Measurements from ENCODE around the gene TUBB4B. TPM values are rescaled to one million over a fixed set of nuclear protein-coding genes. Genes with fewer than 3 reads are reported as not detected.

The TUBB4B gene
- total RNA-seq, 1 donor from 2014 or later = 191 TPM

DNA sequence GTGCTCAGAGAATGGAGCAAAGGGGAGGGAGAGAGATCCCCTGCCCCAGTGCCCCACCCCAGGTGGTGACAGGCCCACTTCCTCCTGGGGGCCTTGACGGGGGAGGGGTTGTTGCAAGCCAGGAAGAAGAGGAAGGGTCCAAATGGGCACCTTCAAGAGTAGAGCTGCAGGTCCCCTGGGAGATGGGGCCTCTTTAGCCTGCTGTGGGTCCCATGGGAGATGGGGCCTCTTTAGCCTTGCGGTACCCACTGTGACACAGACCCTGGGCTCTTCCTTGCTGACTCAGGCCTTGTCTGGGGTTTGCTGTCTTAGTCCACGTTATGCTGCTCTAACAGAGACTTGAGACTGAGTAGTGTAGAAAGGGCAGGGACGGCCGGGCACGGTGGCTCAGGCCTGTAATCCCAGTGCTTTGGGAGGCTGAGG lies 26.9 kb downstream of the TUBB4B start:
- H3K27me3 ChIP-seq = no peaks in the 10 kb centered on the region
- H3K4me3 ChIP-seq = no peak overlapping the region
- intact Hi-C loops (cut with DNase I) = no loop called here
- H3K27ac ChIP-seq = peak overlapping the region; percentile 76
- peaks cover 48% of the 10 kb centered on the region for H3K36me3 ChIP-seq
- no peak for DNase-seq
- no peak for TF ChIP-seq CTCF (IDR thresholded peaks at IDR 0.05)
- no peak for ATAC-seq
- peaks cover 25% of the 10 kb centered on the region for H3K4me1 ChIP-seq
- no peaks in the 10 kb centered on the region for H3K9me3 ChIP-seq

- Histone ChIP-seq H3K27me3 (no peaks in the 10 kb centered on the region), H3K9me3 (no peaks in the 10 kb centered on the region), H3K4me1 (peaks cover 25% of the 10 kb centered on the region), H3K27ac (peak overlapping the region; percentile 76), H3K36me3 (peaks cover 50% of the 10 kb centered on the region), H3K4me3 (peak overlapping the region; percentile 16)
- no peak for TF ChIP-seq CTCF (IDR thresholded peaks at IDR 0.05)
- DNase-seq (no peak), ATAC-seq (no peak)
- intact Hi-C loops (cut with DNase I) = no loop called here
These were observed 27.6 kb downstream of the TUBB4B start for GRCh38 chr9:137268538-137269201.

DNA sequence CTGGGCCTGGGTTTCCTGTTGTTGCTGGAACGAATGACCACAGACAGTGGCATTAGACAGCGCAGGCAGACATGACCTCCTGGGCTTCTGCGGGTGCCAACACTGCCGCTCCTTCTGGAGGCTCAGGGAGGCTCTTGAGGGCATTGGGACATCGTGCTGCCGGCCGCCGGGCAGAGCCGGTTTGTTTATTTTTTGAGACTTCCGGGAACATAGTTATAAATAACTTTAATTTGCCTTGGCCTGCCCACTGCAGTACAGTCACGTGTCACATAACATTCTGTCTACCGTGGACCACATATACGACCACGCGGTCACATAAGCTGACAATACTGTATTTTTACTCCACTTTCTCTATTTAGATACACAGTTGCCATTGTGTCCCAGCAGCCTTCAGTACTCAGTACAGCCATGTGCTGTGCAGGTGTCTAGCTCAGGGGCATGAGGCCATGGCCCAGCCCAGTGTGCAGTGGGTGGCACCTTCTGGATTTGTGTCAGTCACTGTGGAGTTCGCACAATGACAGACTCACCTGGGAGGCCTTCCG lies 28.2 kb downstream of the TUBB4B start:
- H3K4me3 ChIP-seq = peak overlapping the region; percentile 16
- H3K27ac ChIP-seq = peak overlapping the region; percentile 77

GRCh38 chr9:137270929-137271695 lies 30.0 kb downstream of the TUBB4B start:
- peak; percentile 67 for DNase-seq
- intact Hi-C loops (cut with DNase I) = no loop called here
- peaks cover 45% of the 10 kb centered on the region for H3K4me1 ChIP-seq
- H3K4me3 ChIP-seq = no peak overlapping the region
- no peaks in the 10 kb centered on the region for H3K27me3 ChIP-seq
- TF ChIP-seq CTCF (IDR thresholded peaks at IDR 0.05) = no peak
- no peak for ATAC-seq
- H3K9me3 ChIP-seq = no peaks in the 10 kb centered on the region
- H3K27ac ChIP-seq = no peak overlapping the region
- H3K36me3 ChIP-seq = peaks cover 32% of the 10 kb centered on the region

More for the DNA sequence above, 28.2 kb downstream of the TUBB4B start:
- peak; percentile 81 for ATAC-seq
- H3K36me3 ChIP-seq = peaks cover 44% of the 10 kb centered on the region
- no peaks in the 10 kb centered on the region for H3K27me3 ChIP-seq
- intact Hi-C loops (cut with DNase I) = no loop called here
- peaks cover 32% of the 10 kb centered on the region for H3K4me1 ChIP-seq
- no peak for TF ChIP-seq CTCF (IDR thresholded peaks at IDR 0.05)
- H3K9me3 ChIP-seq = no peaks in the 10 kb centered on the region
- DNase-seq = peak; percentile 89

DNA sequence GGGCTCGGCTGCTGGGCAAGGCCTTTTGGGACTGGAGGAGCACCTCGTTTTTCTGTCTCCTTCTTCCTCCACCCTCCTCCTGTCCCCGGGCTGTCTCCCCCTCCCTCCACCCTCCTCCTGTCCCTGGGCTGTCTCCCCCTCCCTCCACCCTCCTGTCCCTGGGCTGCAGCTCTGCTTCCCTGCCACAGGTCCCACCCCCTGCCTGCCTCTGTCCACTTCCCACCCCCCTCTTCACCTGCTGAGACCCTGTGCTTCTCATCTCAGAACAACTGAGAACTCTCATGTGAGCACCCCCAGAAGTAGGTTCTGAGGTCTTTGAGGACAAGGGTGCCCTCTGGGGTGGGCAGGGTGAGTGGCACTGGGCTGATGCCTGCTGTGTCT lies 30.6 kb downstream of the TUBB4B start:
- H3K27me3 ChIP-seq = no peaks in the 10 kb centered on the region
- peaks cover 51% of the 10 kb centered on the region for H3K4me1 ChIP-seq
- no peaks in the 10 kb centered on the region for H3K9me3 ChIP-seq
- intact Hi-C loops (cut with DNase I) = no loop called here
- no peak overlapping the region for H3K27ac ChIP-seq
- ATAC-seq = no peak
- no peak overlapping the region for H3K4me3 ChIP-seq
- DNase-seq = no peak
- no peak for TF ChIP-seq CTCF (IDR thresholded peaks at IDR 0.05)
- H3K36me3 ChIP-seq = peaks cover 28% of the 10 kb centered on the region
